Duodenal mucosa (tissue), 2 donors: ENCODE measurements around the gene KRT23.

Source experiments
- H3K27ac ChIP-seq: one replicate; pipeline ENCODE4 v1.7.0; 2013; ENCODE audit warnings: low read depth, low read length
- H3K27me3 ChIP-seq, 2 donors: one replicate each; pipeline ENCODE4 v1.7.0; 2013; ENCODE audit warnings: low read length in 2 of 2, control low read depth in 1 of 2; ENCODE audit not compliant: insufficient read depth in 2 of 2, control insufficient read depth in 1 of 2
- H3K36me3 ChIP-seq, 2 donors: one replicate each; pipeline ENCODE4 v1.7.0; 2013; ENCODE audit warnings: low read length in 2 of 2, control low read depth in 1 of 2; ENCODE audit not compliant: insufficient read depth in 2 of 2, control insufficient read depth in 1 of 2
- H3K4me1 ChIP-seq, 2 donors: one replicate each; pipeline ENCODE4 v1.7.0; 2013; ENCODE audit warnings: low read length in 2 of 2, control low read depth in 1 of 2; ENCODE audit not compliant: insufficient read depth in 2 of 2, control insufficient read depth in 1 of 2
- H3K4me3 ChIP-seq, 2 donors: one replicate each; pipeline ENCODE4 v1.7.0; 2013; ENCODE audit warnings: low read length in 2 of 2, low read depth in 1 of 2
- H3K9ac ChIP-seq, 2 donors: one replicate each; pipeline ENCODE4 v1.7.0; 2013; ENCODE audit warnings: low read length in 2 of 2, low read depth in 1 of 2
- H3K9me3 ChIP-seq, 2 donors: one replicate each; pipeline ENCODE4 v1.7.0; 2013; ENCODE audit warnings: low read length in 2 of 2, control low read depth in 1 of 2; ENCODE audit not compliant: control insufficient read depth in 1 of 2

Gene KRT23

GRCh38 chr17:40915199-40915661, 22.2 kb downstream of the KRT23 start:
- H3K27me3 ChIP-seq: no peaks in the 10 kb centered on the region
- no peaks in the 10 kb centered on the region for H3K36me3 ChIP-seq
- no peaks in the 10 kb centered on the region for H3K4me1 ChIP-seq
- no peak overlapping the region for H3K9ac ChIP-seq
- H3K4me3 ChIP-seq: no peak overlapping the region
- H3K9me3 ChIP-seq: no peaks in the 10 kb centered on the region
- no peak overlapping the region for H3K27ac ChIP-seq

- H3K36me3 ChIP-seq: no peaks in the 10 kb centered on the region
- no peak overlapping the region for H3K27ac ChIP-seq
- H3K4me3 ChIP-seq: no peak overlapping the region
- H3K4me1 ChIP-seq: peaks cover 0 to 6% of the 10 kb centered on the region in 2 donors
- no peaks in the 10 kb centered on the region for H3K9me3 ChIP-seq
- no peaks in the 10 kb centered on the region for H3K27me3 ChIP-seq
- H3K9ac ChIP-seq: no peak overlapping the region
Observed at GRCh38 chr17:40914075-40914855, 23.2 kb downstream of the KRT23 start.

- no peaks in the 10 kb centered on the region for H3K36me3 ChIP-seq
- H3K27ac ChIP-seq: no peak overlapping the region
- H3K9ac ChIP-seq: no peak overlapping the region
- no peaks in the 10 kb centered on the region for H3K9me3 ChIP-seq
- H3K4me3 ChIP-seq: no peak overlapping the region
- no peaks in the 10 kb centered on the region for H3K27me3 ChIP-seq
- H3K4me1 ChIP-seq: peaks cover 0 to 6% of the 10 kb centered on the region in 2 donors
Observed at GRCh38 chr17:40912486-40913210, 24.8 kb downstream of the KRT23 start.

GRCh38 chr17:40910441-40910841, 27.0 kb downstream of the KRT23 start:
- Histone ChIP-seq H3K27ac (no peak overlapping the region), H3K9me3 (no peaks in the 10 kb centered on the region)

GRCh38 chr17:40909755-40910154, 27.7 kb downstream of the KRT23 start:
- no peak overlapping the region for H3K4me3 ChIP-seq
- no peak overlapping the region for H3K9ac ChIP-seq
- no peaks in the 10 kb centered on the region for H3K9me3 ChIP-seq
- H3K36me3 ChIP-seq: no peaks in the 10 kb centered on the region
- no peak overlapping the region for H3K27ac ChIP-seq
- peaks cover 2 to 6% of the 10 kb centered on the region in 2 donors for H3K4me1 ChIP-seq
- H3K27me3 ChIP-seq: no peaks in the 10 kb centered on the region

More at GRCh38 chr17:40910441-40910841, 27.0 kb downstream of the KRT23 start:
- H3K4me3 ChIP-seq: no peak overlapping the region
- no peaks in the 10 kb centered on the region for H3K27me3 ChIP-seq
- H3K9ac ChIP-seq: no peak overlapping the region
- peaks cover 2 to 6% of the 10 kb centered on the region in 2 donors for H3K4me1 ChIP-seq
- H3K36me3 ChIP-seq: no peaks in the 10 kb centered on the region

GRCh38 chr17:40909351-40909750, 28.1 kb downstream of the KRT23 start:
- Histone ChIP-seq H3K9ac (no peak overlapping the region), H3K4me3 (no peak overlapping the region), H3K4me1 (peaks cover 6% of the 10 kb centered on the region in 2 donors), H3K9me3 (no peaks in the 10 kb centered on the region), H3K27ac (no peak overlapping the region), H3K27me3 (no peaks in the 10 kb centered on the region), H3K36me3 (no peaks in the 10 kb centered on the region)

GRCh38 chr17:40906613-40907012, 30.8 kb downstream of the KRT23 start:
- peaks cover 23 to 24% of the 10 kb centered on the region in 2 donors for H3K4me1 ChIP-seq
- H3K36me3 ChIP-seq: no peaks in the 10 kb centered on the region
- H3K27ac ChIP-seq: no peak overlapping the region
- H3K27me3 ChIP-seq: no peaks in the 10 kb centered on the region
- H3K9ac ChIP-seq: no peak overlapping the region
- no peak overlapping the region for H3K4me3 ChIP-seq
- no peaks in the 10 kb centered on the region for H3K9me3 ChIP-seq

- no peak overlapping the region for H3K4me3 ChIP-seq
- no peaks in the 10 kb centered on the region for H3K9me3 ChIP-seq
- H3K9ac ChIP-seq: no peak overlapping the region
- H3K36me3 ChIP-seq: no peaks in the 10 kb centered on the region
- H3K27ac ChIP-seq: no peak overlapping the region
- peaks cover 33 to 36% of the 10 kb centered on the region in 2 donors for H3K4me1 ChIP-seq
- no peaks in the 10 kb centered on the region for H3K27me3 ChIP-seq
Observed at GRCh38 chr17:40905370-40905769, 32.1 kb downstream of the KRT23 start.

GRCh38 chr17:40903129-40903847, 34.2 kb downstream of the KRT23 start:
- Histone ChIP-seq H3K9ac (peak overlapping the region in 1 of 2 donors; percentile 60), H3K4me1 (peaks cover 31 to 33% of the 10 kb centered on the region in 2 donors), H3K4me3 (peak overlapping the region in 1 of 2 donors; percentile 14)

GRCh38 chr17:40902498-40902897, 34.9 kb downstream of the KRT23 start:
- peak overlapping the region; percentile 89 for H3K27ac ChIP-seq

More at GRCh38 chr17:40903129-40903847, 34.2 kb downstream of the KRT23 start:
- H3K36me3 ChIP-seq: no peaks in the 10 kb centered on the region
- H3K27me3 ChIP-seq: no peaks in the 10 kb centered on the region
- no peaks in the 10 kb centered on the region for H3K9me3 ChIP-seq
- H3K27ac ChIP-seq: peak overlapping the region; percentile 89

More at GRCh38 chr17:40902498-40902897, 34.9 kb downstream of the KRT23 start:
- H3K9ac ChIP-seq: peak overlapping the region in 1 of 2 donors; percentile 60
- H3K36me3 ChIP-seq: no peaks in the 10 kb centered on the region
- H3K4me1 ChIP-seq: peaks cover 31 to 33% of the 10 kb centered on the region in 2 donors
- H3K27me3 ChIP-seq: no peaks in the 10 kb centered on the region
- peak overlapping the region; percentile 14 to 47 for H3K4me3 ChIP-seq
- H3K9me3 ChIP-seq: no peaks in the 10 kb centered on the region
